ENCODE results near the gene SLC38A2. TPM values are rescaled to one million over a fixed set of nuclear protein-coding genes. Genes with fewer than 3 reads are reported as not detected.
"Not testable (repeated sequence)": the region's sequence is repeated elsewhere in the genome, so short reads cannot be mapped to it uniquely, and the experiment has no call there.

Gene SLC38A2
- total RNA-seq, 1 experiment from 2014 or later = 341 TPM

- in situ Hi-C loops (cut with HindIII; ENCODE audit: low pct_unique_long_range_greater_than_20kb, low sequenced_read_pairs) = no loop called here
- peak overlapping the region; percentile 76 for H3K27ac ChIP-seq (ENCODE audit: low read length)
Measured at GRCh38 chr12:46402451-46402850, 29.9 kb upstream of the SLC38A2 start.

GRCh38 chr12:46401662-46402061 lies 29.1 kb upstream of the SLC38A2 start:
- TF ChIP-seq POLR2AphosphoS5 (IDR thresholded peaks at IDR 0.05; ENCODE audit: low read depth, low read length) (no peak), CTCF (IDR thresholded peaks at IDR 0.05) (peak; percentile 18; the same call in 1 of the 2 replicates), TCF7L2 (IDR thresholded peaks at IDR 0.05; ENCODE audit: low read depth, low read length) (no peak), SIN3A (IDR thresholded peaks at IDR 0.05; ENCODE audit: borderline replicate concordance, insufficient read depth, low read depth, low read length) (no peak), REST (IDR thresholded peaks at IDR 0.05; ENCODE audit: insufficient read depth in 1 of 2, low read depth in 2 of 2, low read length in 1 of 2) (no peak)
- CTCF ChIA-PET = no interaction called here
- BruUV-seq (replicated peaks) = no TSS peak
- H3K4me1 ChIP-seq (ENCODE audit: control insufficient read depth, insufficient read depth, low read length) = peaks cover 15% of the 10 kb centered on the region
- no peak overlapping the region for H3K4me3 ChIP-seq (ENCODE audit: low read depth in 2 of 2, low read length in 2 of 2)
- H3K27ac ChIP-seq (ENCODE audit: low read length) = peak overlapping the region; percentile 76; the same call in 1 of the 2 replicates
- ATAC-seq (no peak), DNase-seq (ENCODE audit: low read depth, low spot score) (no peak)
- intact Hi-C loops (cut with micrococcal nuclease; ENCODE audit: unreplicated experiment) = no loop called here
- H3K36me3 ChIP-seq (ENCODE audit: control insufficient read depth, insufficient read depth, low read length) = no peaks in the 10 kb centered on the region
- in situ Hi-C loops (cut with HindIII; ENCODE audit: low pct_unique_long_range_greater_than_20kb, low sequenced_read_pairs) = no loop called here
- no peaks in the 10 kb centered on the region for H3K9me3 ChIP-seq (ENCODE audit: control insufficient read depth, insufficient read depth, low read depth, low read length)
- no peaks in the 10 kb centered on the region for H3K27me3 ChIP-seq (ENCODE audit: control insufficient read depth, insufficient read depth, low read length)
- POLR2A ChIA-PET = no interaction called here

More at GRCh38 chr12:46402451-46402850, 29.9 kb upstream of the SLC38A2 start:
- no TSS peak for BruUV-seq (replicated peaks)
- no peak for DNase-seq (ENCODE audit: low read depth, low spot score)
- peak; percentile 77 for ATAC-seq
- ChIA-PET CTCF (no interaction called here), POLR2A (no interaction called here)
- peaks cover 15% of the 10 kb centered on the region for H3K4me1 ChIP-seq (ENCODE audit: control insufficient read depth, insufficient read depth, low read length)
- no peak for TF ChIP-seq POLR2AphosphoS5 (IDR thresholded peaks at IDR 0.05; ENCODE audit: low read depth, low read length)
- H3K36me3 ChIP-seq (ENCODE audit: control insufficient read depth, insufficient read depth, low read length) = no peaks in the 10 kb centered on the region
- no peaks in the 10 kb centered on the region for H3K9me3 ChIP-seq (ENCODE audit: control insufficient read depth, insufficient read depth, low read depth, low read length)
- H3K4me3 ChIP-seq (ENCODE audit: low read depth in 2 of 2, low read length in 2 of 2) = no peak overlapping the region
- intact Hi-C loops (cut with micrococcal nuclease; ENCODE audit: unreplicated experiment) = no loop called here
- H3K27me3 ChIP-seq (ENCODE audit: control insufficient read depth, insufficient read depth, low read length) = no peaks in the 10 kb centered on the region

- H3K4me1 ChIP-seq (ENCODE audit: control insufficient read depth, insufficient read depth, low read length) = peaks cover 17% of the 10 kb centered on the region
- in situ Hi-C loops (cut with HindIII; ENCODE audit: low pct_unique_long_range_greater_than_20kb, low sequenced_read_pairs) = no loop called here
- TF ChIP-seq SIN3A (IDR thresholded peaks at IDR 0.05; ENCODE audit: borderline replicate concordance, insufficient read depth, low read depth, low read length) (no peak), POLR2AphosphoS5 (IDR thresholded peaks at IDR 0.05; ENCODE audit: low read depth, low read length) (no peak), TCF7L2 (IDR thresholded peaks at IDR 0.05; ENCODE audit: low read depth, low read length) (no peak)
- no TSS peak for BruUV-seq (replicated peaks)
- H3K27me3 ChIP-seq (ENCODE audit: control insufficient read depth, insufficient read depth, low read length) = no peaks in the 10 kb centered on the region
- no peak for ATAC-seq
- H3K36me3 ChIP-seq (ENCODE audit: control insufficient read depth, insufficient read depth, low read length) = no peaks in the 10 kb centered on the region
- ChIA-PET POLR2A (no interaction called here), CTCF (no interaction called here)
- no peak overlapping the region for H3K27ac ChIP-seq (ENCODE audit: low read length)
- intact Hi-C loops (cut with micrococcal nuclease; ENCODE audit: unreplicated experiment) = no loop called here
- no peak for DNase-seq (ENCODE audit: low read depth, low spot score)
- H3K9me3 ChIP-seq (ENCODE audit: control insufficient read depth, insufficient read depth, low read depth, low read length) = no peaks in the 10 kb centered on the region
- H3K4me3 ChIP-seq (ENCODE audit: low read depth in 2 of 2, low read length in 2 of 2) = no peak overlapping the region
Measured at GRCh38 chr12:46400406-46400805, 27.8 kb upstream of the SLC38A2 start.

- H3K36me3 ChIP-seq (ENCODE audit: control insufficient read depth, insufficient read depth, low read length); in situ Hi-C loops (cut with HindIII; ENCODE audit: low pct_unique_long_range_greater_than_20kb, low sequenced_read_pairs); H3K27me3 ChIP-seq (ENCODE audit: control insufficient read depth, insufficient read depth, low read length); intact Hi-C loops (cut with micrococcal nuclease; ENCODE audit: unreplicated experiment); ATAC-seq; CTCF ChIA-PET; BruUV-seq (replicated peaks); DNase-seq (ENCODE audit: low read depth, low spot score); H3K4me3 ChIP-seq (ENCODE audit: low read depth in 2 of 2, low read length in 2 of 2); H3K27ac ChIP-seq (ENCODE audit: low read length); H3K9me3 ChIP-seq (ENCODE audit: control insufficient read depth, insufficient read depth, low read depth, low read length): not testable (repeated sequence)
- POLR2A ChIA-PET = interaction anchor here (0.6 kb wide), 1 partner anchor 27 kb away, joined by 17 read pairs; no protein-coding TSS in a partner anchor
- peaks cover 19% of the 10 kb centered on the region for H3K4me1 ChIP-seq (ENCODE audit: control insufficient read depth, insufficient read depth, low read length)
Measured at GRCh38 chr12:46399461-46400248, 27.1 kb upstream of the SLC38A2 start.
